ENCODE data around the gene TMEM30A.

Gene TMEM30A

GRCh38 chr6:75272145-75272840 lies 12.3 kb downstream of the TMEM30A start:
- Histone ChIP-seq H3K4me3 (ENCODE audit: insufficient read length, low read depth) (no peak overlapping the region), H3K36me3 (ENCODE audit: insufficient read depth, insufficient read length, low read length) (peaks cover 22% of the 10 kb centered on the region), H3K9me3 (ENCODE audit: insufficient read depth, low read length) (peaks cover 27% of the 10 kb centered on the region), H3K27me3 (ENCODE audit: insufficient read depth, insufficient read length) (no peaks in the 10 kb centered on the region), H3K4me1 (ENCODE audit: insufficient read depth, insufficient read length) (peaks cover 4% of the 10 kb centered on the region), H3K9ac (ENCODE audit: insufficient read length, low read depth) (no peak overlapping the region)
- DNase-seq (ENCODE audit: low read depth, low spot score): no peak
- TF ChIP-seq SUZ12 (IDR thresholded peaks at IDR 0.05; ENCODE audit: extremely low read depth, insufficient read depth, insufficient read length): no peak
- no peak for TF ChIP-seq ZNF274 (IDR thresholded peaks at IDR 0.05; ENCODE audit: low read depth, low read length)
- no peak for TF ChIP-seq YY1 (IDR thresholded peaks at IDR 0.05; ENCODE audit: insufficient read depth, insufficient read length)

GRCh38 chr6:75268988-75269354 lies 15.6 kb downstream of the TMEM30A start:
- DNase-seq (ENCODE audit: low read depth, low spot score): no peak
- Histone ChIP-seq H3K36me3 (ENCODE audit: insufficient read depth, insufficient read length, low read length) (peaks cover 28% of the 10 kb centered on the region), H3K9me3 (ENCODE audit: insufficient read depth, low read length) (peaks cover 27% of the 10 kb centered on the region), H3K4me1 (ENCODE audit: insufficient read depth, insufficient read length) (no peaks in the 10 kb centered on the region), H3K27me3 (ENCODE audit: insufficient read depth, insufficient read length) (no peaks in the 10 kb centered on the region), H3K4me3 (ENCODE audit: insufficient read length, low read depth) (no peak overlapping the region), H3K9ac (ENCODE audit: insufficient read length, low read depth) (no peak overlapping the region)
- no peak for TF ChIP-seq YY1 (IDR thresholded peaks at IDR 0.05; ENCODE audit: insufficient read depth, insufficient read length)

GRCh38 chr6:75268121-75268987 lies 16.2 kb downstream of the TMEM30A start:
- Histone ChIP-seq H3K9ac (ENCODE audit: insufficient read length, low read depth) (no peak overlapping the region), H3K27me3 (ENCODE audit: insufficient read depth, insufficient read length) (no peaks in the 10 kb centered on the region)

GRCh38 chr6:75267461-75267860 lies 17.1 kb downstream of the TMEM30A start:
- no peak for DNase-seq (ENCODE audit: low read depth, low spot score)
- no peak overlapping the region for H3K9ac ChIP-seq (ENCODE audit: insufficient read length, low read depth)
- TF ChIP-seq SUZ12 (IDR thresholded peaks at IDR 0.05; ENCODE audit: extremely low read depth, insufficient read depth, insufficient read length) (no peak), YY1 (IDR thresholded peaks at IDR 0.05; ENCODE audit: insufficient read depth, insufficient read length) (no peak), ZNF274 (IDR thresholded peaks at IDR 0.05; ENCODE audit: low read depth, low read length) (no peak)

More at GRCh38 chr6:75268121-75268987, 16.2 kb downstream of the TMEM30A start:
- no peak for DNase-seq (ENCODE audit: low read depth, low spot score)
- Histone ChIP-seq H3K36me3 (ENCODE audit: insufficient read depth, insufficient read length, low read length) (peaks cover 31% of the 10 kb centered on the region), H3K4me1 (ENCODE audit: insufficient read depth, insufficient read length) (no peaks in the 10 kb centered on the region), H3K4me3 (ENCODE audit: insufficient read length, low read depth) (no peak overlapping the region), H3K9me3 (ENCODE audit: insufficient read depth, low read length) (peaks cover 20% of the 10 kb centered on the region)
- TF ChIP-seq SUZ12 (IDR thresholded peaks at IDR 0.05; ENCODE audit: extremely low read depth, insufficient read depth, insufficient read length) (no peak), ZNF274 (IDR thresholded peaks at IDR 0.05; ENCODE audit: low read depth, low read length) (no peak), YY1 (IDR thresholded peaks at IDR 0.05; ENCODE audit: insufficient read depth, insufficient read length) (no peak)

GRCh38 chr6:75266716-75267291 lies 17.8 kb downstream of the TMEM30A start:
- DNase-seq (ENCODE audit: low read depth, low spot score): no peak
- Histone ChIP-seq H3K36me3 (ENCODE audit: insufficient read depth, insufficient read length, low read length) (peaks cover 19% of the 10 kb centered on the region), H3K4me3 (ENCODE audit: insufficient read length, low read depth) (no peak overlapping the region), H3K9me3 (ENCODE audit: insufficient read depth, low read length) (peaks cover 5% of the 10 kb centered on the region), H3K4me1 (ENCODE audit: insufficient read depth, insufficient read length) (no peaks in the 10 kb centered on the region), H3K27me3 (ENCODE audit: insufficient read depth, insufficient read length) (no peaks in the 10 kb centered on the region), H3K9ac (ENCODE audit: insufficient read length, low read depth) (no peak overlapping the region)
- TF ChIP-seq SUZ12 (IDR thresholded peaks at IDR 0.05; ENCODE audit: extremely low read depth, insufficient read depth, insufficient read length) (no peak), ZNF274 (IDR thresholded peaks at IDR 0.05; ENCODE audit: low read depth, low read length) (no peak), YY1 (IDR thresholded peaks at IDR 0.05; ENCODE audit: insufficient read depth, insufficient read length) (no peak)

More at GRCh38 chr6:75267461-75267860, 17.1 kb downstream of the TMEM30A start:
- H3K9me3 ChIP-seq (ENCODE audit: insufficient read depth, low read length): peaks cover 12% of the 10 kb centered on the region
- no peaks in the 10 kb centered on the region for H3K27me3 ChIP-seq (ENCODE audit: insufficient read depth, insufficient read length)
- H3K4me1 ChIP-seq (ENCODE audit: insufficient read depth, insufficient read length): no peaks in the 10 kb centered on the region
- no peak overlapping the region for H3K4me3 ChIP-seq (ENCODE audit: insufficient read length, low read depth)
- H3K36me3 ChIP-seq (ENCODE audit: insufficient read depth, insufficient read length, low read length): peaks cover 24% of the 10 kb centered on the region

- Histone ChIP-seq H3K9me3 (ENCODE audit: insufficient read depth, low read length) (no peaks in the 10 kb centered on the region), H3K4me3 (ENCODE audit: insufficient read length, low read depth) (no peak overlapping the region), H3K27me3 (ENCODE audit: insufficient read depth, insufficient read length) (no peaks in the 10 kb centered on the region), H3K36me3 (ENCODE audit: insufficient read depth, insufficient read length, low read length) (peaks cover 30% of the 10 kb centered on the region), H3K9ac (ENCODE audit: insufficient read length, low read depth) (no peak overlapping the region), H3K4me1 (ENCODE audit: insufficient read depth, insufficient read length) (no peaks in the 10 kb centered on the region)
- no peak for DNase-seq (ENCODE audit: low read depth, low spot score)
- TF ChIP-seq SUZ12 (IDR thresholded peaks at IDR 0.05; ENCODE audit: extremely low read depth, insufficient read depth, insufficient read length) (no peak), YY1 (IDR thresholded peaks at IDR 0.05; ENCODE audit: insufficient read depth, insufficient read length) (no peak), ZNF274 (IDR thresholded peaks at IDR 0.05; ENCODE audit: low read depth, low read length) (no peak)
These were observed 21.2 kb downstream of the TMEM30A start for GRCh38 chr6:75263401-75263750.
